Measurements from ENCODE around the gene SEPTIN1. TPM values are rescaled to one million over a fixed set of nuclear protein-coding genes. Genes with fewer than 3 reads are reported as not detected.
A peak's percentile ranks its signal among the peaks of the same experiment; 100 is the strongest.

The SEPTIN1 gene
- total and polyA plus RNA-seq, 2 donors (not counting 3 experiments of a cell fraction or from before 2014, with no cell fraction given) = 0.07 to 0.75 TPM

GRCh38 chr16:30416624-30417528 is 34.5 kb upstream of the SEPTIN1 start:
- peak overlapping the region; percentile 62 for H2AFZ ChIP-seq (ENCODE audit: low read depth, low read length)
- peaks cover 3% of the 10 kb centered on the region for H3K4me1 ChIP-seq (ENCODE audit: control insufficient read depth, extremely low read depth, insufficient read depth, low read length)
- no peaks in the 10 kb centered on the region for H3K27me3 ChIP-seq (ENCODE audit: control insufficient read depth in 2 of 2, insufficient read depth in 2 of 2, low read length in 2 of 2)
- intact Hi-C loops (cut with micrococcal nuclease) (no loop called here), dilution Hi-C loops (cut with MboI; ENCODE audit: extremely low pct_ligation_motif_present, low sequenced_read_pairs) (no loop called here)
- no peaks in the 10 kb centered on the region for H3K9me3 ChIP-seq (replicated peaks; ENCODE audit: control insufficient read depth, insufficient read depth, low read length)
- DNase-seq (ENCODE audit: low read depth, low spot score) = no peak
- TF ChIP-seq POLR2AphosphoS5 (IDR thresholded peaks at IDR 0.05; ENCODE audit: insufficient read depth, low read depth, low read length) = no peak
- no peak for TF ChIP-seq POLR2A (IDR thresholded peaks at IDR 0.05; ENCODE audit: low read depth, low read length)
- TF ChIP-seq CTCF (IDR thresholded peaks at IDR 0.05; ENCODE audit: extremely low read depth in 1 of 2, insufficient read depth in 1 of 2, low read depth in 1 of 2, low read length in 2 of 2) = no peak
- TF ChIP-seq MYC (IDR thresholded peaks at IDR 0.05; ENCODE audit: low read depth, low read length) = no peak
- no peak for TF ChIP-seq JUN (IDR thresholded peaks at IDR 0.05; ENCODE audit: borderline replicate concordance, insufficient read depth, insufficient read length, low read depth)
- no peak for TF ChIP-seq FOS (IDR thresholded peaks at IDR 0.05; ENCODE audit: borderline replicate concordance, insufficient read depth, low read length)
- TF ChIP-seq, protein P1, sequence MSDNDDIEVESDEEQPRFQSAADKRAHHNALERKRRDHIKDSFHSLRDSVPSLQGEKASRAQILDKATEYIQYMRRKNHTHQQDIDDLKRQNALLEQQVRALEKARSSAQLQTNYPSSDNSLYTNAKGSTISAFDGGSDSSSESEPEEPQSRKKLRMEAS (IDR thresholded peaks at IDR 0.05; ENCODE audit: insufficient read depth, insufficient read length) = no peak
- TF ChIP-seq EZH2 (IDR thresholded peaks at IDR 0.05; ENCODE audit: borderline replicate concordance, low read depth, low read length, severe bottlenecking) = no peak
- no peak for TF ChIP-seq GATA2 (IDR thresholded peaks at IDR 0.05; ENCODE audit: insufficient read depth, insufficient read length, low read depth, low read length)
- no peak for FAIRE-seq
- CTCF ChIA-PET = interaction anchor here (0.6 to 4.8 kb wide), 15 partner anchors 8 to 371 kb away, joined by 3 to 46 read pairs (median 6); partner anchors contain the start of genes CORO1A, DCTPP1, PRR14 and TBX6
- H3K4me2 ChIP-seq (ENCODE audit: insufficient read depth, low read length) = peak overlapping the region; percentile 53
- no peaks in the 10 kb centered on the region for H3K9me1 ChIP-seq (replicated peaks; ENCODE audit: control insufficient read depth, extremely low read depth, insufficient read depth, low read length)
- no peaks in the 10 kb centered on the region for H4K20me1 ChIP-seq (replicated peaks; ENCODE audit: control insufficient read depth, extremely low read depth, insufficient read depth, low read length)
- peak overlapping the region in 2 of 3 experiments; percentile 44 to 57 for H3K4me3 ChIP-seq (replicated peaks in 1 of 3; ENCODE audit: insufficient read depth in 1 of 3, low read depth in 1 of 3, low read length in 3 of 3)
- peaks cover under 1% of the 10 kb centered on the region for H3K79me2 ChIP-seq (ENCODE audit: control insufficient read depth, insufficient read depth, low read length)
- H3K27ac ChIP-seq (ENCODE audit: insufficient read depth, low read depth, low read length) = no peak overlapping the region
- POLR2A ChIA-PET = interaction anchor here (0.7 to 1.3 kb wide), 2 partner anchors 8 to 13 kb away, joined by 6 to 12 read pairs; partner anchors contain the start of gene DCTPP1
- BruUV-seq (replicated peaks) = no TSS peak
- peaks cover 5 to 6% of the 10 kb centered on the region in 2 experiments for H3K36me3 ChIP-seq (ENCODE audit: control insufficient read depth in 2 of 2, extremely low read depth in 1 of 2, insufficient read depth in 2 of 2, low read length in 2 of 2)
- H3K9ac ChIP-seq (replicated peaks; ENCODE audit: extremely low read depth, insufficient read depth, low read length) = no peak overlapping the region

Measured in endothelial cell of umbilical vein (primary cell).